Kidney (tissue), 14 donors: ENCODE measurements around the gene C14orf39. TPM values are rescaled to one million over a fixed set of nuclear protein-coding genes. Genes with fewer than 3 reads are reported as not detected.

Experiments used
- DNase-seq, 5 donors: peaks; one replicate each; pipeline ENCODE4 v3.0.0-alpha.2; 2013 to 2020
- FAIRE-seq: peaks from 2 replicates; lab custom pipeline; 2012; peaks lifted over from hg19 to GRCh38; lab: Jason Lieb, UNC
- H3K27ac ChIP-seq, 2 donors: one replicate each; pipeline ENCODE4 v1.7.0; 2013; ENCODE audit warnings: low read depth in 2 of 2, low read length in 2 of 2, inconsistent platforms in 1 of 2
- H3K27me3 ChIP-seq: one replicate; pipeline ENCODE4 v1.7.1; 2013; ENCODE audit warnings: low read length, inconsistent platforms; ENCODE audit not compliant: control insufficient read depth, insufficient read depth
- H3K36me3 ChIP-seq, 3 donors: one replicate each; pipeline versions ENCODE4 v1.7.0 to v1.7.1; 2013; ENCODE audit warnings: low read length in 3 of 3, control low read depth in 1 of 3, inconsistent platforms in 1 of 3; ENCODE audit not compliant: insufficient read depth in 3 of 3, control insufficient read depth in 2 of 3
- H3K4me1 ChIP-seq, 3 donors: one replicate each; pipeline versions ENCODE4 v1.7.0 to v1.7.1; 2013; ENCODE audit warnings: low read length in 3 of 3, inconsistent platforms in 1 of 3, low read depth in 1 of 3; ENCODE audit not compliant: control insufficient read depth in 2 of 3, insufficient read depth in 2 of 3
- H3K4me3 ChIP-seq, 3 donors: one replicate each; pipeline versions ENCODE4 v1.7.0 to v1.8.1; 2013; ENCODE audit warnings: low read length in 3 of 3, control low read depth in 1 of 3, inconsistent platforms in 1 of 3
- H3K9ac ChIP-seq, 3 donors: one replicate each; pipeline versions ENCODE4 v1.7.0 to v1.7.1; 2013; ENCODE audit warnings: low read length in 3 of 3, control low read depth in 1 of 3, inconsistent platforms in 1 of 3
- H3K9me3 ChIP-seq, 3 donors: one replicate each; pipeline versions ENCODE4 v1.7.0 to v1.7.1; 2013; ENCODE audit warnings: low read length in 3 of 3, control low read depth in 1 of 3, inconsistent platforms in 1 of 3; ENCODE audit not compliant: control insufficient read depth in 2 of 3, insufficient read depth in 1 of 3
- intact Hi-C: fragments of 100-400 bp; cut with DNase I; formaldehyde crosslinking; loops from one replicate; pipeline ENCODE4 v1.11.1; 2022
- polyA plus RNA-seq: library from polyadenylated mRNA; stranded (reverse); fragments of 350-450 nt; fragmentation: Illumina TruSeq; extraction: RNeasy Lipid Tissue Mini Kit (QIAGEN cat#74804); gene quantifications from one replicate; pipeline ENCODE4 v1.2.3, GENCODE V29; 2014; ENCODE audit warnings: low read depth, low replicate concordance; ENCODE audit not compliant: insufficient read depth
- total RNA-seq: library from RNA; stranded (reverse); fragmentation: NEBNext Ultra II Directional; extraction: Animal tissue kit (Norgen Biotek cat#: 25700); gene quantifications from one replicate; pipeline ENCODE4 v1.2.1, GENCODE V29; 2021
- TF ChIP-seq, protein P1 (sequence below): IDR thresholded peaks from 3 replicates; pipeline ENCODE4 v1.5.1; 2012; ENCODE audit warnings: mild to moderate bottlenecking, moderate library complexity, borderline replicate concordance; ENCODE audit not compliant: insufficient read depth; ENCODE audit errors: extremely low read depth
- donor health status: control.
- donor health status: control.
- donor health status: control.
- donor health status: control.
- donor health status: control.
- donor health status: DM: yes; HTN: yes; CAD: no.
- donor health status: Normal renal cell carcinoma (clear cell type).

Gene C14orf39
- total and polyA plus RNA-seq, 2 donors from 2014 or later: not detected

- H3K9me3 ChIP-seq: no peaks in the 10 kb centered on the region
- no peak overlapping the region for H3K27ac ChIP-seq
- intact Hi-C loops: no loop called here
- peaks cover 76% of the 10 kb centered on the region for H3K27me3 ChIP-seq
- DNase-seq: no peak
- no peaks in the 10 kb centered on the region for H3K36me3 ChIP-seq
- H3K4me1 ChIP-seq: peaks cover 0 to 2% (median 0%) of the 10 kb centered on the region in 3 donors
- no peak overlapping the region for H3K9ac ChIP-seq
- no peak overlapping the region for H3K4me3 ChIP-seq
- TF ChIP-seq, protein P1, sequence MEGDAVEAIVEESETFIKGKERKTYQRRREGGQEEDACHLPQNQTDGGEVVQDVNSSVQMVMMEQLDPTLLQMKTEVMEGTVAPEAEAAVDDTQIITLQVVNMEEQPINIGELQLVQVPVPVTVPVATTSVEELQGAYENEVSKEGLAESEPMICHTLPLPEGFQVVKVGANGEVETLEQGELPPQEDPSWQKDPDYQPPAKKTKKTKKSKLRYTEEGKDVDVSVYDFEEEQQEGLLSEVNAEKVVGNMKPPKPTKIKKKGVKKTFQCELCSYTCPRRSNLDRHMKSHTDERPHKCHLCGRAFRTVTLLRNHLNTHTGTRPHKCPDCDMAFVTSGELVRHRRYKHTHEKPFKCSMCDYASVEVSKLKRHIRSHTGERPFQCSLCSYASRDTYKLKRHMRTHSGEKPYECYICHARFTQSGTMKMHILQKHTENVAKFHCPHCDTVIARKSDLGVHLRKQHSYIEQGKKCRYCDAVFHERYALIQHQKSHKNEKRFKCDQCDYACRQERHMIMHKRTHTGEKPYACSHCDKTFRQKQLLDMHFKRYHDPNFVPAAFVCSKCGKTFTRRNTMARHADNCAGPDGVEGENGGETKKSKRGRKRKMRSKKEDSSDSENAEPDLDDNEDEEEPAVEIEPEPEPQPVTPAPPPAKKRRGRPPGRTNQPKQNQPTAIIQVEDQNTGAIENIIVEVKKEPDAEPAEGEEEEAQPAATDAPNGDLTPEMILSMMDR: no peak
- no peak for FAIRE-seq
Observed at GRCh38 chr14:60506985-60507829, 21.3 kb upstream of the C14orf39 start.

- Histone ChIP-seq H3K4me1 (peaks cover 0 to 2% (median 0%) of the 10 kb centered on the region in 3 donors), H3K4me3 (no peak overlapping the region), H3K9me3 (no peaks in the 10 kb centered on the region), H3K27me3 (peaks cover 69% of the 10 kb centered on the region), H3K27ac (no peak overlapping the region), H3K9ac (no peak overlapping the region), H3K36me3 (no peaks in the 10 kb centered on the region)
- no peak for FAIRE-seq
- DNase-seq: peak in 1 of 5 donors; percentile 15
- intact Hi-C loops: no loop called here
- TF ChIP-seq, protein P1: no peak
Observed at GRCh38 chr14:60506462-60506984, 20.7 kb upstream of the C14orf39 start.

DNA sequence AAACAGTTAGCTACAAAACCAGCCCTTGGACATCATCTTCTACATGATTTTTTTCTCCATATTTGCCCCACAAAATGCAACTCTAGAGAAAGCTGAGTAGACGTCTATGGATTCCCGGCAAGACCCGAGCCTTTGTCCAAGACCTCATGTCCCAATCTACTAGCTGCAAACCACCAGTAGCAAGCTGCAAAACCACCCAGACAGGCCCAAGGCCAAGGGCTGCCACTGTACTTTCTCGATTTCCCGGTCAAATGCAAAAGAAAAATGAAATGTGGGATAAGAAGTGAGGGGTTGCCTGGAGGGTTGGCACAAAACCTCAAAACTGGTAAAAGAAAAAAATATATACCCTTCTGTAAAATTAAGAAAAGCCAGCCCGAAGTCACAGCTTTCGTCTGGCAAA is 20.1 kb upstream of the C14orf39 start:
- intact Hi-C loops: no loop called here
- FAIRE-seq: no peak
- H3K9me3 ChIP-seq: no peaks in the 10 kb centered on the region
- no peak overlapping the region for H3K9ac ChIP-seq
- DNase-seq: peak in 1 of 5 donors; percentile 21
- H3K4me3 ChIP-seq: no peak overlapping the region
- H3K27me3 ChIP-seq: peaks cover 70% of the 10 kb centered on the region
- H3K36me3 ChIP-seq: no peaks in the 10 kb centered on the region
- no peak overlapping the region for H3K27ac ChIP-seq
- H3K4me1 ChIP-seq: peaks cover 0 to 2% (median 0%) of the 10 kb centered on the region in 3 donors
- TF ChIP-seq, protein P1: no peak
